Heart left ventricle (tissue), 13 donors: ENCODE measurements around the gene ATP2A1.

Source experiments
- POLR2A ChIP-seq, 2 donors: fragments of 450-650 bp; IDR thresholded peaks; one replicate each; pipeline ENCODE4 v1.6.1; 2017; ENCODE audit warnings: antibody characterized with exemption in 2 of 2, mild to moderate bottlenecking in 2 of 2, moderate library complexity in 2 of 2
- TF ChIP-seq, protein P1 (sequence below), 12 donors: fragments of 200-600 bp; sonication (generic) in 4 of 12; IDR thresholded peaks; one replicate each; pipeline versions ENCODE4 v1.5.0 to v1.8.0; 2018 to 2022; ENCODE audit warnings: antibody characterized with exemption in 12 of 12, mild to moderate bottlenecking in 5 of 12
- donor health status: ischemic (EF 13 %, LVEDD 7.1; RV severe dilation, severe dysfunction).
- donor health status: DM: no; HTN: yes; CAD: no.
- donor health status: DM: no; HTN: no; CAD: no.
- donor health status: ischemic (EF 25% LVEDD 6.9; RV normal size, moderate dysfunction).
- donor health status: ischemic (EF 25% LVEDD 5.7; RV mildly dilated, moderate dysfunction).
- donor health status: ischemic (EF 35%, LVEDD 5.7; RV mildly dilated, moderate dysfunction).
- donor health status: nonischemic (EF 11% LVEDD 7.7; RV severe dilation, severe dysfunction).
- donor health status: DM: yes; HTN: yes; CAD: no.
- donor health status: PGD.
- donor health status: ischemic (EF 29% LVEDD 5.4; RV normal size, mild dysfunction).
- donor health status: nonischemic (EF 23%, LVEDD 6.1; RV moderate dilation, normal function).

DNA sequence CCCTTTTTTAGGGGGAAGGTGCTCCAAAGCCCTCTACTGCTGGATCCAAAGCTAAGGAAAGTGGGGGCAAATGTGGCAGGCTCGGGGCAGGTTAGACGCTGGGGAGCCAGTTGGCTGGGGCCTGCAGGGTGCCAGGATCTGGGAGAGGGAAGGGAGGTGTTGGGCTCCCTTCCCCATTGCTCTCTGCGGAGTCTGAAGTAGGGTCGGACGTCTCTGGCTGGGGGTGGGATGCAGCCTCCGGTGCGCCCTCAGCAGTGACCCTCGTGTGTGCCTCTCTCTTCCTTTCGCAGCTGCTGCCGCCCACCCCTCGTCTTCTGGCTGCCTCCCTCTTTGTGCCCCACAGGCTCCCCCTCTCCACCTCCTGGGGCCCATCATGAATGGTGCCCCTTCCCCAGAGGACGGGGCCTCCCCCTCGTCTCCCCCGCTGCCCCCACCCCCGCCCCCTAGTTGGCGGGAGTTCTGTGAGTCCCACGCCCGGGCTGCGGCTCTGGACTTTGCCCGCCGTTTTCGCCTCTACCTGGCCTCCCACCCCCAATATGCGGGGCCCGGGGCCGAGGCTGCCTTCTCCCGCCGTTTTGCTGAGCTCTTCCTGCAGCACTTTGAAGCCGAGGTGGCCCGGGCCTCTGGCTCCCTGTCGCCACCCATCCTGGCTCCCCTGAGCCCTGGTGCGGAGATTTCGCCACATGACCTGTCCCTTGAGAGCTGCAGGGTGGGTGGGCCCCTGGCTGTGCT, 12.4 kb upstream of the ATP2A1 start:
- no peak for TF ChIP-seq POLR2A (IDR thresholded peaks at IDR 0.05)
- TF ChIP-seq, protein P1, sequence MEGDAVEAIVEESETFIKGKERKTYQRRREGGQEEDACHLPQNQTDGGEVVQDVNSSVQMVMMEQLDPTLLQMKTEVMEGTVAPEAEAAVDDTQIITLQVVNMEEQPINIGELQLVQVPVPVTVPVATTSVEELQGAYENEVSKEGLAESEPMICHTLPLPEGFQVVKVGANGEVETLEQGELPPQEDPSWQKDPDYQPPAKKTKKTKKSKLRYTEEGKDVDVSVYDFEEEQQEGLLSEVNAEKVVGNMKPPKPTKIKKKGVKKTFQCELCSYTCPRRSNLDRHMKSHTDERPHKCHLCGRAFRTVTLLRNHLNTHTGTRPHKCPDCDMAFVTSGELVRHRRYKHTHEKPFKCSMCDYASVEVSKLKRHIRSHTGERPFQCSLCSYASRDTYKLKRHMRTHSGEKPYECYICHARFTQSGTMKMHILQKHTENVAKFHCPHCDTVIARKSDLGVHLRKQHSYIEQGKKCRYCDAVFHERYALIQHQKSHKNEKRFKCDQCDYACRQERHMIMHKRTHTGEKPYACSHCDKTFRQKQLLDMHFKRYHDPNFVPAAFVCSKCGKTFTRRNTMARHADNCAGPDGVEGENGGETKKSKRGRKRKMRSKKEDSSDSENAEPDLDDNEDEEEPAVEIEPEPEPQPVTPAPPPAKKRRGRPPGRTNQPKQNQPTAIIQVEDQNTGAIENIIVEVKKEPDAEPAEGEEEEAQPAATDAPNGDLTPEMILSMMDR (IDR thresholded peaks at IDR 0.05) = no peak
